Natural killer cell (primary cell): Measurements from ENCODE around the gene CATSPERB. TPM values are rescaled to one million over a fixed set of nuclear protein-coding genes. Genes with fewer than 3 reads are reported as not detected.

ENCODE experiments used
- ATAC-seq, 3 donors: fragments of 150-1000 bp in 2 of 3; fragments of 200-7000 bp in 1 of 3; cut with Tn5 transposase; 1 replicate in 1 of 3; 2 replicates in 2 of 3; pipeline ENCODE4 v1.10.0; 2021; ENCODE audit warnings: mild to moderate bottlenecking in 2 of 3, moderate library complexity in 2 of 3
- DNase-seq, 2 donors: peaks; one replicate each; pipeline versions ENCODE4 v3.0.0 to v3.0.0-alpha.2; 2013 to 2021; ENCODE audit warnings: mixed read lengths in 1 of 2
- H3K27ac ChIP-seq: one replicate; pipeline ENCODE4 v1.5.1; 2013; ENCODE audit warnings: mild to moderate bottlenecking, low read length
- H3K27me3 ChIP-seq: one replicate; pipeline ENCODE4 v1.6.1; 2013; ENCODE audit warnings: low read length; ENCODE audit not compliant: control insufficient read depth, insufficient read depth
- H3K36me3 ChIP-seq: one replicate; pipeline ENCODE4 v1.6.1; 2013; ENCODE audit warnings: low read length; ENCODE audit not compliant: control insufficient read depth, insufficient read depth
- H3K4me1 ChIP-seq: one replicate; pipeline ENCODE4 v1.6.1; 2013; ENCODE audit warnings: low read length; ENCODE audit not compliant: control insufficient read depth, insufficient read depth
- H3K4me3 ChIP-seq: one replicate; pipeline ENCODE4 v1.5.1; 2013; ENCODE audit warnings: low read length
- H3K9me3 ChIP-seq: one replicate; pipeline ENCODE4 v1.6.1; 2013; ENCODE audit warnings: low read length; ENCODE audit not compliant: control insufficient read depth, insufficient read depth
- H3K27ac Mint-ChIP-seq, 2 donors: one replicate each; pipeline ENCODE4 v1.8.0; 2022; ENCODE audit warnings: mild to moderate bottlenecking in 2 of 2, mixed read lengths in 2 of 2, moderate library complexity in 1 of 2
- H3K27me3 Mint-ChIP-seq, 2 donors: one replicate each; pipeline ENCODE4 v1.8.0; 2022; ENCODE audit warnings: low read depth in 2 of 2, mixed read lengths in 2 of 2
- H3K36me3 Mint-ChIP-seq: one replicate; pipeline ENCODE4 v1.8.0; 2022; ENCODE audit warnings: mixed read lengths
- H3K4me1 Mint-ChIP-seq, 2 donors: one replicate each; pipeline ENCODE4 v1.8.0; 2022; ENCODE audit warnings: mixed read lengths in 2 of 2
- H3K4me3 Mint-ChIP-seq: one replicate; pipeline ENCODE4 v1.8.0; 2022; ENCODE audit warnings: mild to moderate bottlenecking, moderate library complexity, mixed read lengths
- H3K9me3 Mint-ChIP-seq, 2 donors: one replicate each; pipeline ENCODE4 v1.8.0; 2022; ENCODE audit warnings: mixed read lengths in 2 of 2
- WGBS: methylation state at CpG from one replicate; pipeline ENCODE4 v1.1.7; 2013; ENCODE audit warnings: missing lambda C conversion rate; ENCODE audit not compliant: insufficient coverage; 5-methylcytosine and 5-hydroxymethylcytosine counted together
- intact Hi-C: fragments of 100-400 bp; cut with micrococcal nuclease; formaldehyde crosslinking; loops from one replicate; pipeline ENCODE4 v1.14.2; 2022
- total RNA-seq, 4 donors: library from RNA; stranded (reverse); fragments of 120-200 nt in 1 of 4; gene quantifications; one replicate each; pipeline versions ENCODE4 v1.2.3 to v1.2.4, GENCODE V29; 2013 to 2022
- TF ChIP-seq, protein P1 (sequence below): fragments of 200-600 bp; IDR thresholded peaks from one replicate; pipeline ENCODE4 v1.8.0; 2022; ENCODE audit warnings: antibody characterized with exemption

Gene CATSPERB
- total RNA-seq, 3 donors from 2014 or later (not counting 1 experiment from before 2014, with no cell fraction given): 3.1 to 5.8 (median 4.2) TPM

- H3K4me3 Mint-ChIP-seq: no peak overlapping the region
- H3K4me1 Mint-ChIP-seq: no peaks in the 10 kb centered on the region
- Histone ChIP-seq H3K4me3 (no peak overlapping the region), H3K36me3 (no peaks in the 10 kb centered on the region), H3K27me3 (no peaks in the 10 kb centered on the region), H3K27ac (no peak overlapping the region), H3K4me1 (no peaks in the 10 kb centered on the region), H3K9me3 (no peaks in the 10 kb centered on the region)
- H3K27ac Mint-ChIP-seq: no peak overlapping the region
- 93% methylated on average over 3 of the region's 3 CpGs for WGBS
- ATAC-seq (no peak), DNase-seq (no peak)
- peaks cover 0 to 7% of the 10 kb centered on the region in 2 donors for H3K27me3 Mint-ChIP-seq
- no peaks in the 10 kb centered on the region for H3K9me3 Mint-ChIP-seq
- intact Hi-C loops: no loop called here
- TF ChIP-seq, protein P1, sequence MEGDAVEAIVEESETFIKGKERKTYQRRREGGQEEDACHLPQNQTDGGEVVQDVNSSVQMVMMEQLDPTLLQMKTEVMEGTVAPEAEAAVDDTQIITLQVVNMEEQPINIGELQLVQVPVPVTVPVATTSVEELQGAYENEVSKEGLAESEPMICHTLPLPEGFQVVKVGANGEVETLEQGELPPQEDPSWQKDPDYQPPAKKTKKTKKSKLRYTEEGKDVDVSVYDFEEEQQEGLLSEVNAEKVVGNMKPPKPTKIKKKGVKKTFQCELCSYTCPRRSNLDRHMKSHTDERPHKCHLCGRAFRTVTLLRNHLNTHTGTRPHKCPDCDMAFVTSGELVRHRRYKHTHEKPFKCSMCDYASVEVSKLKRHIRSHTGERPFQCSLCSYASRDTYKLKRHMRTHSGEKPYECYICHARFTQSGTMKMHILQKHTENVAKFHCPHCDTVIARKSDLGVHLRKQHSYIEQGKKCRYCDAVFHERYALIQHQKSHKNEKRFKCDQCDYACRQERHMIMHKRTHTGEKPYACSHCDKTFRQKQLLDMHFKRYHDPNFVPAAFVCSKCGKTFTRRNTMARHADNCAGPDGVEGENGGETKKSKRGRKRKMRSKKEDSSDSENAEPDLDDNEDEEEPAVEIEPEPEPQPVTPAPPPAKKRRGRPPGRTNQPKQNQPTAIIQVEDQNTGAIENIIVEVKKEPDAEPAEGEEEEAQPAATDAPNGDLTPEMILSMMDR: no peak
- H3K36me3 Mint-ChIP-seq: no peaks in the 10 kb centered on the region
Measured at GRCh38 chr14:91729756-91730155, 2.1 kb downstream of the CATSPERB start.

DNA sequence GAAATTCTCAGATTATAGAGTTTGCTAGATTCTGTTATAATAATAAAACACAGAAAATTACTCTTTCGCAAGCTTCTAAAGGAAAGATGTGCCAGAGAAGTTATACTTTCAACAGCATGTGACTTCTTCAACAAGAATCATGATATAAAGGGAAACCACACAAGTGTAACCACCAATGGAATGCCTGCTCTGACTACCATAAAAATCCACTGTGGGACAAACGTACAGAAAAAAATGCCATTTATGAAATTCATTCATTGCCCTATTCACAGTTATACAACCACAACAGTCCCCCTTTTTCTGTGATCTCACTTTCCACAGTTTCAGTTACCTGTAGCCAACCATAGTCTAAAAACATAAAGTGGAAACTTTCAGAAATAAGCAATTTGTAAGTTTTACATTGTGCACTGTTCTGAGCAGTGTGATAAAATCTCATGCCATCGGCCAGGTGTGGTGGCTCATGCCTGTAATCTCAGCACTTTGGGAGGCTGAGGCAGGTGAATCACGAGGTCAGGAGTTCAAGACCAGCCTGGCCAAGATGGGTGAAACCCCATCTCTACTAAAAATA is 3.2 kb downstream of the CATSPERB start:
- H3K27ac ChIP-seq: no peak overlapping the region
- DNase-seq: no peak
- H3K4me3 Mint-ChIP-seq: no peak overlapping the region
- H3K4me1 Mint-ChIP-seq: no peaks in the 10 kb centered on the region
- ATAC-seq: no peak
- peaks cover 0 to 7% of the 10 kb centered on the region in 2 donors for H3K27me3 Mint-ChIP-seq
- H3K27me3 ChIP-seq: no peaks in the 10 kb centered on the region
- no peaks in the 10 kb centered on the region for H3K9me3 Mint-ChIP-seq
- TF ChIP-seq, protein P1: no peak
- no peaks in the 10 kb centered on the region for H3K9me3 ChIP-seq
- 64% methylated on average over 4 of the region's 4 CpGs for WGBS
- no peaks in the 10 kb centered on the region for H3K36me3 Mint-ChIP-seq
- no peak overlapping the region for H3K27ac Mint-ChIP-seq
- intact Hi-C loops: no loop called here
- no peak overlapping the region for H3K4me3 ChIP-seq
- H3K36me3 ChIP-seq: no peaks in the 10 kb centered on the region
- H3K4me1 ChIP-seq: no peaks in the 10 kb centered on the region

GRCh38 chr14:91727121-91727520 is 4.8 kb downstream of the CATSPERB start:
- no peaks in the 10 kb centered on the region for H3K27me3 Mint-ChIP-seq
- no peak overlapping the region for H3K4me3 Mint-ChIP-seq
- H3K9me3 Mint-ChIP-seq: no peaks in the 10 kb centered on the region
- Histone ChIP-seq H3K4me3 (no peak overlapping the region), H3K9me3 (no peaks in the 10 kb centered on the region), H3K27ac (no peak overlapping the region), H3K36me3 (no peaks in the 10 kb centered on the region), H3K4me1 (no peaks in the 10 kb centered on the region), H3K27me3 (no peaks in the 10 kb centered on the region)
- TF ChIP-seq, protein P1: no peak
- ATAC-seq (no peak), DNase-seq (no peak)
- no peaks in the 10 kb centered on the region for H3K36me3 Mint-ChIP-seq
- no peak overlapping the region for H3K27ac Mint-ChIP-seq
- intact Hi-C loops: no loop called here
- H3K4me1 Mint-ChIP-seq: no peaks in the 10 kb centered on the region
- 100% methylated on average over 1 of the region's 2 CpGs for WGBS

DNA sequence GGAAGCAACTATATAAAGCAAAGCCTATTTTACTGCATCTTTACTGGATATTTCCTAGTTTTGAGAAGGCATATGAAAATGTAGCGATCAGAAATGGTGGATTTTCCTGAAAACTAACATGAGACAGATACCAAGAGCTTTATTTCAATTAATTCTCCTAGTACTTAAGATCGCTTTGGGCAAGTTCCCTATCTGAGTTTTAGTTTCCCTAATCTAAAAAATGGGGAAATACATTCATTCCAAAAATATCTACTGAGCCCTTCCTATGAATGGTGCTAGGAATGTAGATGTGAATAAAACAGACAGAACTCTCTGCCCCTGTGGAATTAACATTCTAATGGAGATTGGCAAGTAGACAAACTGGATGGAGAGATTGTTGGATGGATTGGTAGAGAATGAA is 8.4 kb downstream of the CATSPERB start:
- WGBS: 100% methylated on average over 1 of the region's 2 CpGs
- H3K4me1 ChIP-seq: no peaks in the 10 kb centered on the region
- no peaks in the 10 kb centered on the region for H3K27me3 ChIP-seq
- no peak overlapping the region for H3K27ac Mint-ChIP-seq
- H3K27ac ChIP-seq: no peak overlapping the region
- H3K9me3 ChIP-seq: no peaks in the 10 kb centered on the region
- no peak for DNase-seq
- intact Hi-C loops: no loop called here
- no peak overlapping the region for H3K4me3 Mint-ChIP-seq
- H3K36me3 Mint-ChIP-seq: no peaks in the 10 kb centered on the region
- peaks cover 0 to 6% of the 10 kb centered on the region in 2 donors for H3K27me3 Mint-ChIP-seq
- H3K4me3 ChIP-seq: no peak overlapping the region
- no peaks in the 10 kb centered on the region for H3K4me1 Mint-ChIP-seq
- H3K9me3 Mint-ChIP-seq: no peaks in the 10 kb centered on the region
- ATAC-seq: no peak
- TF ChIP-seq, protein P1: no peak
- H3K36me3 ChIP-seq: no peaks in the 10 kb centered on the region
